Left colon (tissue), 2 donors: ENCODE results near the gene KRR1. TPM values are rescaled to one million over a fixed set of nuclear protein-coding genes. Genes with fewer than 3 reads are reported as not detected.
"Not testable (repeated sequence)": the region's sequence is repeated elsewhere in the genome, so short reads cannot be mapped to it uniquely, and the experiment has no call there.

Source experiments
- ATAC-seq: fragments of 200-7000 bp; cut with Tn5 transposase; one replicate; pipeline ENCODE4 v1.9.1; 2020; ENCODE audit warnings: mild to moderate bottlenecking, moderate library complexity
- DNase-seq, 2 donors: peaks; one replicate each; pipeline ENCODE4 v3.0.0-alpha.2; 2020
- intact Hi-C, 2 donors: fragments of 100-400 bp; cut with DNase I in 1 of 2; cut with micrococcal nuclease in 1 of 2; formaldehyde crosslinking; loops; one replicate each; pipeline versions ENCODE4 v1.11.2 to v1.14.0; 2022; cut with DNase I, micrococcal nuclease
- total RNA-seq, 2 donors: library from RNA; stranded (reverse); fragmentation: NEBNext Ultra II Directional; extraction: Animal tissue kit (Norgen Biotek cat#: 25700); gene quantifications; one replicate each; pipeline ENCODE4 v1.2.1, GENCODE V29; 2021
- donor health status: DM: no; HTN: no; CAD: no.
- donor health status: DM: yes; HTN: yes; CAD: no.

The KRR1 gene
- total RNA-seq, 2 donors from 2014 or later, result 31.4 to 32.0 TPM

DNA sequence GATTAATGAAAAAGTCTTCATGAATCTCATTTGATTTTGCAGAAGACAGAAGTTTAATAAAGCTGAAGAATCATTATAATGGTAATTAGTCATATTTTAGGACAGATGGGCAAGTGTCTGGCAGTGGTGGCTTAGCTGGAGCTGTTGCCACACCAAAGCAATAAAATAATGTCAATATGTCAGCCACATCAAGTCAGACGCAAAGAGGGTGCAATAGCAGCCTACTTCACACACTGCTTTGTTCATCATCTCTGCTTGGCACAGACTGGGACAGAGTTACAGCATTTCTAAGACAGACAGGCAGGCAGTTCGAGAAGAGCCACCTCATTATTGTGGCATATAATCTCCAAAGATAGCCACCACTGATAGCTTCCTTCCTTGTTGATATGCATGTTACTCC, 16.9 kb upstream of the KRR1 start:
- ATAC-seq (peak; percentile 58), DNase-seq (no peak)
- intact Hi-C loops, result no loop called here

DNA sequence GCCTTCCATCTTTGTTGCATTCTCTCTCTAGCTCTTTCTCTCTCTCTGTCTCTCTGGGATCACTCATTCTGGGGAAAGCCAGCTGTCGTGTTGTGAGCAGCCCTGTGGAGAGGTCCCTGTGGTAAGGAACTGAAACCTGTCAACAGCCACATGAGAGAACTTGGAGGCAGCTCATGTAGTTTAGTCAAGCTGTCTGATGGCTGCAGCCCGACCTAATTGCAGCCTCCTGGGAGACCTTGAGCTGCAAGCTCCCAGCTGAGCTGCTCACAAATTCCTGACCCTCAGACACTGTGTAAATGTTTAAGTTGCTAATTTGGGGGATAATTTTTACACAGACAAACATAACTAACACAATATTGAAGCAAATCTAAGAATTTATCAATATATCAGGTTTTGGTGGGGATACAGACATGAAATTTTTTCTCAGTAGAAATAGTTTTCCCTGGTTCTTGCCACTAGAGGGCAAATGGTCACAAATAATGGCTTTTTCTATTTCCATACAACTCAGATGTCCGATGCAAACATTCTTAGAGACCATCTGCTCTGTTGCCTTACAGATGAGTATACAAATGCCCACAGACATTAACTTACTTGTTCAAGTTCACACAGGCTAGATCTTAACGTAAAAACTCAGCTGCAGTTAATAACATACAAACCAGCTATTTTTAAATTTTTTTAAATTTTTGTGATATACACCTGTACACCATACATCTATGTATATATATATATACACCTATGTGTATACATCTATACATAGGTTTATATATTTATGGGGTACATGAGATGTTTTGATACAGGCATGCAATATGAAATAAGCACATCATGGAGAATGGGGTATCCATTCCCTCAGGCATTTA, 15.5 kb upstream of the KRR1 start:
- DNase-seq, result no peak
- peak; percentile 66 for ATAC-seq
- intact Hi-C loops, result loop anchor here in 1 of 2 donors (2.0 kb wide), 1 partner anchor 510 kb away; no protein-coding TSS in a partner anchor

DNA sequence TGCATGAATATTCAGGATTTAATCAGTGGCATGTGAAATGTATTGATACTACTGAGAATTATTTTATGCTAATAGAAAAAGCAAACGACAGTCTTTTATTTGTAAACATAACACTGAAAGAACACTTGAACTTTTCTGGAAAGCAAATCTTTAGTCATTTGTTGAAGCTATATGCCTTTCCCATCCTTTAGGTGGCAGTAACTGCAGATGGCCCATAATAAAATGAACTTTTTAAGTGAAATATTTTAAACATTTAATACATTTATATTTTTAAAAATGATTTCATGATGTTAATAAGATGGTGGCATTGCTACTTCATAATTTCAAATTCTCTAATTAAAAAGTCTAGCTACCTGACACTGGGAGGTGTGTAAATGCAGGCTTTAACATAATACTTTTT, 13.9 kb upstream of the KRR1 start:
- intact Hi-C loops, result no loop called here
- no peak for ATAC-seq
- DNase-seq, result no peak

DNA sequence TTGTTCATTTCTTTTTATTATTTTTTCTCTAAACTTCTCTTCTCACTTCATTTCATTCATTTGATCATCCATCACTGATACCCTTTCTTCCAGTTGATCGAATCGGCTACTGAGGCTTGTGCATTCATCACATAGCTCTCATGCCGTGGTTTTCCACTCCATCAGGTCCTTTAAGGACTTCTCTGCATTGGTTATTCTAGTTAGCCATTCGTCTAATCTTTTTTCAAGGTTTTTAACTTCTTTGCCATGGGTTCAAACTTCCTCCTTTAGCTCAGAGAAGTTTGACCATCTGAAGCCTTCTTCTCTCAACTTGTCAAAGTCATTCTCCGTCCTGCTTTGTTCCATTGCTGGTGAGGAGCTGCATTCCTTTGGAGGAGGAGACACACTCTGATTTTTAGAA, 10.7 kb upstream of the KRR1 start:
- ATAC-seq, intact Hi-C loops, DNase-seq: not testable (repeated sequence)

DNA sequence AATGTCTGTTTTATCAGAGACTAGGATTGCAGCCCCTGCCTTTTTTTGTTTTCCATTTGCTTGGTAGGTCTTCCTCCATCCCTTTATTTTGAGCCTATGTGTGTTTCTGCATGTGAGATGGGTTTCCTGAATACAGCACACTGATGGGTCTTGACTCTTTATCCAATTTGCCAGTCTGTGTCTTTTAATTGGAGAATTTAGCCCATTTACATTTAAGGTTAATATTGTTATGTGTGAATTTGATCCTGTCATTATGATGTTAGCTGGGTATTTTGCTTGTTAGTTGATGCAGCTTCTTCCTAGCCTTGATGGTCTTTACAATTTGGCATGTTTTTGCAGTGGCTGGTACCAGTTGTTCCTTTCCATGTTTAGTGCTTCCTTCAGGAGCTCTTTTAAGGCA, 9.8 kb upstream of the KRR1 start:
- DNase-seq, result not testable (repeated sequence)

DNA sequence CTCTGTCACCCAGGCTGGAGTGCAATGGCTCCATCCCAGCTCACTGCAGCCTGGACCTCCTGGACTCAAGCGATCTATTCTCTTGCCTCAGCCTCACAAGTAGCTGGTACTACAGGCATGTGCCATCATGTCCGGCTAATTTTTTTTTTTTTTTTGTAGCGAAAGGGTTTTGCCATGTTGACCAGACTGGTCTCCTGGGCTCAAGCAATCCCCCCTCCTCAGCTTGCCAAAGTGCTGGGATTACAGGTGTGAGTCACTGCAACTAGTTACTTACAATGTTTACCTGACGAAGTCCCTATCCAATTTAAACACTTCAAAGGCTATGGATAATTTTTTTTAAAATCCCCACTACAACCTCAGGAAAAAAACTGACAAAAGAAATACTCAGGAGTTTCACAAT, 1.8 kb downstream of the KRR1 start:
- intact Hi-C loops, result loop anchor here in 1 of 2 donors (5.0 to 10.0 kb wide), 2 partner anchors 115 to 177 kb away; partner anchors contain the start of genes CAPS2, GLIPR1L1 and GLIPR1L2
- DNase-seq, result no peak
- no peak for ATAC-seq

More for the DNA sequence above, 9.8 kb upstream of the KRR1 start:
- ATAC-seq, intact Hi-C loops: not testable (repeated sequence)

- ATAC-seq, result no peak
- intact Hi-C loops, result loop anchor here in 1 of 2 donors (5.0 to 10.0 kb wide), 2 partner anchors 113 to 176 kb away; partner anchors contain the start of genes CAPS2, GLIPR1L1 and GLIPR1L2
Measured at GRCh38 chr12:75508159-75508558, 3.2 kb downstream of the KRR1 start.

GRCh38 chr12:75507086-75507485, 4.3 kb downstream of the KRR1 start:
- ATAC-seq, result no peak
- DNase-seq, result no peak
- intact Hi-C loops, result loop anchor here in 1 of 2 donors (5.0 to 10.0 kb wide), 2 partner anchors 112 to 175 kb away; partner anchors contain the start of genes CAPS2, GLIPR1L1 and GLIPR1L2

More at GRCh38 chr12:75508159-75508558, 3.2 kb downstream of the KRR1 start:
- DNase-seq, result no peak

GRCh38 chr12:75505706-75506312, 5.6 kb downstream of the KRR1 start:
- no peak for DNase-seq
- no peak for ATAC-seq
- intact Hi-C loops, result loop anchor here in 1 of 2 donors (5.0 to 10.0 kb wide), 2 partner anchors 111 to 174 kb away; partner anchors contain the start of genes CAPS2, GLIPR1L1 and GLIPR1L2

- DNase-seq (no peak), ATAC-seq (no peak)
- intact Hi-C loops, result loop anchor here in 1 of 2 donors (10.0 kb wide), 1 partner anchor 109 kb away; the partner anchor contains the start of gene GLIPR1L2
Measured at GRCh38 chr12:75503866-75504265, 7.5 kb downstream of the KRR1 start.

DNA sequence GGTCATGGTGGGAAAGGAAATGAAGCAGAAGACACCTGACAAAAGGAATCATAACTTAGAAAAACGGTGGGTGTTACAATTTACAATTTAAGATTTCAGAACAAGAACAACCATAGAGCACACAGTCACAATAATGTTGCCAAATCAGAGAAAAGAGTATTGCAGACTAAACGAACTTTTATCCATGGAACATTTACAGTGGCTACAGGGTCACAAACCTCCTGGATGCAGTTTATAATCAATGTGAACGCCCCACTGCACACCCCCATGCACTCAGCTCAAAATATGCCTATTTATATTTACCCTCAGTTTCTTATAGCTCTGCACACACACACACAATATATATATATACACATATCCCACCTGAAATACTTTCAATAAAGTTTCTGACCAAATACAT, 8.0 kb downstream of the KRR1 start:
- ATAC-seq, result no peak
- intact Hi-C loops, result loop anchor here in 1 of 2 donors (10.0 kb wide), 1 partner anchor 109 kb away; the partner anchor contains the start of gene GLIPR1L2

GRCh38 chr12:75491169-75491568, 20.2 kb downstream of the KRR1 start:
- ATAC-seq (no peak), DNase-seq (no peak)

More for the DNA sequence above, 8.0 kb downstream of the KRR1 start:
- DNase-seq, result no peak

DNA sequence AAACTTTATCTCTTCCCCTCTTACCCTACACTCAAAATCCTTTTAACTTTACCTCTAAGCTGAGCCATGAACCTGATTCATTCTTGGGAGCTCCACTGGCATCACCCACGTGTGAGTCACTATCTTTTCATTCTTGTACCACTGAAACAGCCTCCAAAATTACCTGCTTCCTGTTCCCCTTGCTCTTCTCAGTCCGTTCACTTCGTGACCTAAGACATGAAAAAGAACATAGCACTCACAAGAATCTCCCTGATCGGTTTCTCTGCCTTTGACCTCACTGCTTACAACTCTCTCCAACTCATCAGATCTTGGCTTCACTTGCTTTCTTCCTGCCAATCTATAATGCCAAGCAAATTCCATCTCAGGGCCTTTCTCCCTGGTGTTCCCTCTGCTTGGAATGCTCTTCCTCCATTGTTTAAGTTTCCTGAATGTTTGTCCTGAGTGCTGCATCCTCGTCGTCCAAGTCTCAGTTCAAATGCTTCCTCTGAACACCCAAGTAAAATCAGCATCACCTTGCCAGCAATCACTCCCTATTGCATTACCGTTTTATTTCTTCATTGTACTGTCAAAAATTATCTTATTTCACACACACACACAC, 21.7 kb downstream of the KRR1 start:
- intact Hi-C loops, result no loop called here
- ATAC-seq, result no peak
- DNase-seq, result no peak

More at GRCh38 chr12:75491169-75491568, 20.2 kb downstream of the KRR1 start:
- intact Hi-C loops, result no loop called here

GRCh38 chr12:75489187-75489586, 22.2 kb downstream of the KRR1 start:
- DNase-seq (no peak), ATAC-seq (no peak)
- intact Hi-C loops, result no loop called here

GRCh38 chr12:75488553-75488952, 22.9 kb downstream of the KRR1 start:
- peak; percentile 58 for ATAC-seq
- intact Hi-C loops, result no loop called here
- DNase-seq, result peak in 1 of 2 donors; percentile 25

GRCh38 chr12:75487308-75487707, 24.1 kb downstream of the KRR1 start:
- intact Hi-C loops, result no loop called here
- DNase-seq (no peak), ATAC-seq (no peak)

DNA sequence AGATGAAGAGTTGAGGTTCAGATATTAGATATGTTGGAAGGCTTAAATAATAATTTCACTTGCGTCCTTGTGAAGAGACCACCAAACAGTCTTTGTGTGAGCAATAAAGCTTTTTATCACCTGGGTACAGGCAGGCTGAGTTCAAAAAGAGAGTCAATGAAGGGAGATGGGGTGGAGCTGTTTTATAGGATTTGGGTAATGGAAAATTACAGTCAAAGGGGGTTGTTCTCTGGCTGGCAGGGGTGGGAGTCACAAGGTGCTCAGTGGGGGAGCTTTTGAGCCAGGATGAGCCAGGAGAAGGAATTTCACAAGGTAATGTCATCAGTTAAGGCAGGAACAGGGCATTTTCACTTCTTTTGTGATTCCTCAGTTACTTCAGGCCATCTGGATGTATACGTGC, 27.0 kb downstream of the KRR1 start:
- intact Hi-C loops, ATAC-seq, DNase-seq: not testable (repeated sequence)

DNA sequence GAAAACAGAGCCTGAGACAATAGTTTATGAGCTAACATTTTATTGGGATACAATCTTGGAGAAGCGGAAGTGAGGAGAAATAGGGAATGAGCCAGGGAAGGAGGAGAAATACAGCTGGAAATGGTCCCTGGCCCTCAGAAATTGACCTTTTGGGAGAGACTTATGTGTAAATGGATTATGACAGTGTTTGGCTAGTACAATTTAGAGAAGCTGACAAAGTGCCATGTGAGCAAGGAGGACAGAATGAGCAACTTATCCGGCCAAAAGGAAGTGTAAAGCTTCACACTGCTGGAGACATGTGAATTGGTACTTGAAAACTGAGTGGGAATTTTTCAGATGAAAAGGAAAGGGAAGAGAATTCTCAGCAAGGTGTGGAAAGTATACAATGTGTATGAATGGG, 28.0 kb downstream of the KRR1 start:
- DNase-seq (no peak), ATAC-seq (no peak)
- intact Hi-C loops, result no loop called here

- no peak for DNase-seq
- intact Hi-C loops, result no loop called here
- no peak for ATAC-seq
Measured at GRCh38 chr12:75482646-75483045, 28.8 kb downstream of the KRR1 start.
